Suppressor macrophage treated with lipopolysaccharide for 1 hour (primary cell): ENCODE results near the gene EIF5A.
A peak's percentile ranks its signal among the peaks of the same experiment; 100 is the strongest.

Source experiments
- DNase-seq, 3 donors: peaks; one replicate each; pipeline ENCODE4 v3.0.0-alpha.2; 2020 to 2022

The EIF5A gene

GRCh38 chr17:7285679-7286078 is 21.7 kb upstream of the EIF5A start:
- DNase-seq = no peak

- DNase-seq = no peak
Measured at GRCh38 chr17:7289256-7290032, 18.0 kb upstream of the EIF5A start.

GRCh38 chr17:7290166-7290565 is 17.3 kb upstream of the EIF5A start:
- no peak for DNase-seq

DNA sequence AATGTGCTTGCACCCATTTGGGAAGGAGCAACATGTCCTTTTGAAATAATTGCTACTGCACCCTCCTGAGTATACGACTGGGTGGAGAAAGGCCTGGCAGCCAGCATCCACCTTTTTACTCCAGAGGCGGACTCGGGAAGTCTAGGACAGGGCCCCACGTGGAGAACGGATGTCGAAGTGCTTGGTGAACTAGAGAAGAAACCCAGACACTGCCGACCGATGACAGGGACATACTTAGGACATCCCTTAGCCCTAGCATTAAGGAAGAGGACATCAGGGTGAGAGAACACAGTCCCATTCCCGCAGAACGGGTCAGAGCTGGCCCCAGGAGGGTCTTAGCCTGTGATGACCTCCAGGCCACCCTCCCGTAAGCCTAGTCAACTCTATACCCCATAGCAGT is 16.7 kb upstream of the EIF5A start:
- DNase-seq = no peak

GRCh38 chr17:7292194-7292593 is 15.2 kb upstream of the EIF5A start:
- no peak for DNase-seq

DNA sequence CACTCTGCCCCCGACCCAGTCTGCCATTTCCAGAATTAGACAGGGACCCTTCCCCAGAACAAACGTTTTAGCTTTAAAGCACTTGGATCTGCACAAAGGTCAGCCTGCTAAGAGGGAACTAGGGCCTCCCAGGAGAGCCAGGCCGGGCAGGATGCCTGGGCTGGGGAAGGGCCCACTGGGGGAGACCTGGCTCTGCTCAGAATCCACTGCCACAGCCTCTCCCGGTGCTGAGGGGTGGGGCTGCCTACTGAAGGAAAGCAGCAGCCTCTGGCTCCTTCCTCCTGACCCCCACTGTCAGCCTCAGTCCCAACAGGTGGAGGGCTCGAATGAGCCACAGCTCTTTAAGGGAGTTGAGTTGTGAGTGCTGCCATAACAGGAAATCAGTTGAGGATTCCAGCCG is 14.7 kb upstream of the EIF5A start:
- no peak for DNase-seq

GRCh38 chr17:7293159-7293558 is 14.3 kb upstream of the EIF5A start:
- no peak for DNase-seq

GRCh38 chr17:7293816-7294613 is 13.4 kb upstream of the EIF5A start:
- no peak for DNase-seq

DNA sequence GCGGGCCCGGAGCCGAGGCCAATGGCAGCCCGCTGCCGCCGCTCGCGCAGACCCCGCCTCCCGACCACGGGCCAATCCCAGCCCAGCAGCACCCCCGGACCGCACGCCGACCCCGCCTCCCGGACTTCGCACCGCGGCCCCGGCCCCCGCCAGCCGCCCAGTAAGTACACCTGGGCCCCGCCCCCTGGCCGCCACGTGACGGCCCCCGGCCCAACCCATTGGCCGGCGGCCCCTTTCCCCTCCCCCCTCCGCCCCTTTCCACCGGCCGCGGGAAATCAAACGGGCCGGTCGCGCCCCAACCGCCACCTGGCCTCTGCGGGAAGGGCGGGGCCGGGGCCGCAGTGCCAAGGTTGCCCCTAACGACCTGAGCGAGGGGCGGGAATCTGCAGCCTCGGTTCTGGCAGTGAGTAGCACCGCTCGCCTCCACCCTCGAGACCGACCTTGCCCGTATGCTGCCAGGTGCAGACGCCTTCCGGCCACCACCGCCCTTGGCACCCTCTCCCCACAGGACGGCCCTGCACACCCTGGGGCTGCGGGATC is 12.7 kb upstream of the EIF5A start, which contains the start of gene YBX2:
YBX2 (minus strand) TSS at position 26 of the 540 bp plus-strand sequence. CDS start 139 bp downstream, outside the sequence.
- DNase-seq = peak; percentile 26 to 72 (median 49)

DNA sequence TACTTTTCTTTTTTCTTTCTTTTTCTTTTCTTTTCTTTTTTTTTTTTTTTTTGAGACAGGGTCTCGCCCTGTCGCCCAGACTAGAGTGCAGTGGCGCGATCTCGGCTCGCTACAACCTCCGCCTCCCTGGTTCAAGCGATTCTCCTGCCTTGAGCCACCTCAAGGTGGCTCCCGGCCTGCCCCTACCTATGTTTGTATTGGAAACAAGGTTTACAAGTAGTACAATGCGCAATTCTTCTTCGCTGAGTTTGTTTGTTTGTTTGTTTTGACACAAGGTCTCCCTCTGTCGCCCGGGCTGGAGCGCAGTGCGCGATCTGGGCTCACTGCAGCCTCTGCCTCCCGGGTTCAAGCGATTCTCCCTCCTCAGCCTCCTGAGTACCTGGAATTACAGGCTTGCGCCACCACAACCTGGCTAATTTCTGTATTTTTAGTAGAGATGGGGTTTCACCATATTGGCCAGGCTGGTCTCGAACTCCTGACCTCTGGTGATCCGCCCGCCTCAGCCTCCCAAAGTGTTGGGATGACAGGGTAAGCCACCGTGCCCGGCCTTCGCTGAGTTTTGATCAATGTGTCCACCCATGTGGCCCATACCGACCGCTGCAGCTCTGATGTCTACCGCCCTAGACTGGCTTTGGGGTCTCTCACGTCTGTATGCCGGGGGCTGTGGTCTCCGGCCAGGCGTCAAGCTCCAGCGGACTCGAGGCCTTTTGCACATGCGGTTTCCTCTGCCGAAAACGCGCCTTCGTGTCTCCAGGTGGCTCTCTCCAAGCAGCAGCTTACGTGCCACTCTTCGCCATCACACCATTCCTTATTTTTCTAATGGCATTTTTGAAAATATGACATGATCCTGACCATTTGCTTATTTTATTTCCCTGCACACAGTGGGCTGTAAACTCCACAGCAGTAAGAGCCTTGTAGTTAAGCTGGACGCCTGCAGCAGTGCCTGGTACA is 11.9 kb upstream of the EIF5A start:
- DNase-seq = no peak

DNA sequence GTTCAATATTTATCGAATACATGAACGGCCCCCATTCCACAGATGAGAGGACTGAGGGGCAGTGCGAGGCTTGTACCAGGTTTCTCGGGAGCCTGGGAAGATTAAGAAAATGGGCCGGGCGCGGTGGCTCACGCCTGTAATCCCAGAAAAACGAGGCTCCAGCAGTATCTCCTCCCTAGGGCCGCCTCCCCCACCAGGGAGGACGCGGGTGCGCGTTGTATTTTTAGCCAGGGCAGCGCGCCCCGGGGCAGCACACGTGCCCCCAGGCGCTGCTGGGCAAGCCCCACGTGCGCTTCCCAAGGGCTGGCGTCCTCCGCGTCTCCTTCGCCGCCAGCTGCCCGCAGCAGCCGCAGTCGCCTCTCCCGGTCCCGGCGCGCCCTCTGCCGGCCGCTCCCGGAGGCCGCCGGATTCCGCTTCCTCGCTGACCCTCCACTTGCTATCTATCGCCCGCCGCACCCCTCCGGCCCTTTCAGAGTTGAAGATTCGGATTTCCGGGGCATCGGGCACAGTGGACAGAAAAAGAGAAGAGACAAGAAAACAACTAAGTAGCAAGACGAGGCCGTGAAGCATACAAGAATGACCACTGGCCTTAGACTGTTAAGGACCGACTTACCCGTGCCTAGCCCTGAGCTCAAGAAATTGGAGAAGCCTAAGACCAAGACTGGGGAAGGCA is 11.1 kb upstream of the EIF5A start:
- peak; percentile 89 to 95 (median 94) for DNase-seq

DNA sequence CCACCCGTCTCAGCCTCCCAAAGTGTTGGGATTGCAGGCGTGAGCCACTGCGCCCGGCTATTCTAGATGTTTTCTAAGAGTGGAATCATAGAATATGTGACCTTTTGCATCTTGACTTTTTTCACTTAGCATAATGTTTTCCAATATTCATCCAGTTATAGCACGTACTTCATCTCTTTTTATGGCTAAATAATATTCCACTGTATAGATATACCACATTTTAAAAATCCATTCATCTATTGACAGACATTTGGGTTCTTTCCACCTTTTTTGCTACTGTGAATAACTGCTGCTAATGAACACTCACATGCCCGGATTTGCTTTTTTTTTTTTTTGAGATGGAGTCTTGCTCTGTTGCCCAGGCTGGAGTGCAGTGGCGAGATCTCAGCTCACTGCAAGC is 3.2 kb upstream of the EIF5A start:
- no peak for DNase-seq

GRCh38 chr17:7307686-7308624 is 527 bp downstream of the EIF5A start:
- DNase-seq = peak; percentile 71 to 89 (median 75)

DNA sequence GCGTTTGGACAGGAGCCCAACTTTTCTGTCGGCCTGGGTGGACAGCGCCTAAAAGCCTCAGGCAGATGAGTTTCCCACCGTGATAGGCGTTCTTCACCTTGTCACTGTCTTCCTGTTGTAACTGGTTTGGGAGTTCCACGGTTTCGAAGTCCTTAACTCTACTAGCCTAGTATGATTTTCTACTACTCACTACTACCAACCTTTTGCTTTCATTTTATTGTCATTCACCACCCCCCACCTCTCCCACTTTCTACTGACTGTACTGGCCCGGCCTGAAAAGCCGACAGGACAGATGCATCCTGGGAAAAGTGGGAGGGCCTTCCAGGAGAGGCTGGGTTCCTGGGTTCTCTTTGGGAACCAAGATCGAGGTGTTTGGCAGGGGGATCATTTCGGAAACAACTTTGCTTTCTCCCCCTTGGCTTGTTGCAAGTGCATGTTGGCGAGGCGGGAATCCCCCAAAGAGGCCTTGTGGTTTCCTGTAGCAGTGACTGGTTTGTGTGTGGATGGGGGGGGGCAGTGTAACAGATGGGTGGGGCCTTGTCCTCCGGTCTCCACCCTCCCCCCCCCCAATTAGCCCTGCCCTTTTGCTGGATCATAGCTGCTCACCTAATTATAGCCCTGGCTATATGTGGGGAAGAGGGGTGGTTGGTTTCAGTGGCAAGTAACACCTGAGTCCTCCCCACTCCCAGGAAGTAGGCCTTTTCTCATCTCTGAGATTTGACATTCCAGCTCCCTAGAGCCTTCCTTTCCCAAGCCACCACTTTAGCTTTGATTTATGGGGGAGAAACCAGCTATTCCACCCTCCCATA is 1.4 kb downstream of the EIF5A start:
- DNase-seq = peak; percentile 89 to 91 (median 90)

DNA sequence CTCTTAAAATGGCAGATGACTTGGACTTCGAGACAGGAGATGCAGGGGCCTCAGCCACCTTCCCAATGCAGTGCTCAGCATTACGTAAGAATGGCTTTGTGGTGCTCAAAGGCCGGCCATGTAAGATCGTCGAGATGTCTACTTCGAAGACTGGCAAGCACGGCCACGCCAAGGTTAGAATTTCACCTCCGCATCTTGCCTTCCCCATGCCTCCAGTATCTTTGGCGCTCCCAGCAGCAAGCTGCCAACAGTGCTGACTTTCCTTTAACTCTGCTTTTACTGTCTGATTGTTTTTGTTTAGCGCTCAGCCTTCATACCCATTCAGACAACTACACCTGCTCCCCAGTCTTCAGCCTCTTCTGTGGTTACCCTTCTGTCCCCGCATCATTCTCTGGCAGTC is 2.2 kb downstream of the EIF5A start:
- DNase-seq = no peak

- no peak for DNase-seq
Measured at GRCh38 chr17:7311110-7311705, 3.8 kb downstream of the EIF5A start.

- no peak for DNase-seq
Measured at GRCh38 chr17:7312432-7313087, 5.1 kb downstream of the EIF5A start.

DNA sequence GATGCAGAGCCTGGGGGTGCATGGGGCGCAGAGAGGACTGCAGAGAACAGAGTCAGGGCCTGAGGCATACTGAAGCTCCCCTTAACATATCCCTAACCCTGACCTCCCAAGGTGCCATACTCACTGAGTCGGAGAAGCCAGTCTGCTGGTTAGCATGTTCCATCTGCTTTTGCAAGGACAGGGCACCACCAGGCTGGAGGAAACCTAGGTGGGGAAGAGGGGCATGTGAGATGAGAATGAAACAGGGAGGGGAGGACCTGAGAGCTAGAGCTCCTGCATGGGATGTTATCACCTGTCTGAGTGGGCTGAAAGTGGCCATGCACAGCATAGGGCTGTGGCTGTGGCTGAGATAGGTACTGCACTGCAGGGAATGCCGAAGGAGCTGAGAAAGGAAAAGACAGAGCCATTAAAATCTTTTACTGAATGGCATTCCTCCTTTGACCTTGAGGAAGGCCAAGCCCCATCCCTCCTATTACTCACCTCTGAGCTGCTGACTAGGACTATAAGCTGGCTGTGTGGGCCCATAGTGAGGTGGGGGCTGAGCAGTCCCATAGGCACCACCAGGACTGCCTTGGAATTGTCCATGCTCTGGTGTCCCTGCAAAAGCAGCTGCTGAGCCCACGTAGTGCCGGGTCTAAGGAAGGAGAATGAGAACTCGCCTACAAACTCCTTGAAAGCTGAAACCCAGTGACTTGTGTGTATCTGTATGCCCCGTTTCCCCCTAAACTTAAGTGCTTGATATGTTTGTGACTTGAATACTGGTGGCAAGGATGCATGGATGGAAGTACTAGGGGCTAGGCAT is 5.9 kb downstream of the EIF5A start:
- DNase-seq = no peak
